OCI-LY1 (cell line): ENCODE data around the gene ZNF248.

Source experiments
- H2AFZ ChIP-seq: fragments of 200-600 bp; sonication (generic), shearing (Covaris generic); 2 replicates; pipeline ENCODE4 v1.6.0; 2014; ENCODE audit warnings: antibody characterized with exemption, mild to moderate bottlenecking, low read length
- H3F3A ChIP-seq: fragments of 200-600 bp; sonication (generic), shearing (Covaris generic); 2 replicates; pipeline ENCODE4 v1.6.0; 2014; ENCODE audit warnings: mild to moderate bottlenecking, antibody characterized with exemption, low read length, moderate library complexity; ENCODE audit not compliant: insufficient read depth
- H3K27ac ChIP-seq: fragments of 200-600 bp; sonication (generic); 2 replicates; pipeline ENCODE4 v1.5.1; 2014; ENCODE audit warnings: low read length, mixed run types, mild to moderate bottlenecking, low read depth; ENCODE audit not compliant: poor library complexity, severe bottlenecking
- H3K27me3 ChIP-seq: fragments of 200-600 bp; sonication (generic); 2 replicates; pipeline ENCODE4 v1.6.0; 2014; ENCODE audit warnings: antibody characterized with exemption, mild to moderate bottlenecking, low read length, moderate library complexity; ENCODE audit not compliant: insufficient read depth
- H3K36me3 ChIP-seq: fragments of 200-600 bp; sonication (generic); 2 replicates; pipeline ENCODE4 v1.6.1; 2014; ENCODE audit warnings: mild to moderate bottlenecking, antibody characterized with exemption, low read length, moderate library complexity, mixed read lengths; ENCODE audit not compliant: insufficient read depth
- H3K4me1 ChIP-seq: fragments of 200-600 bp; sonication (generic); 2 replicates; pipeline ENCODE4 v1.5.1; 2014; ENCODE audit warnings: mild to moderate bottlenecking, low read length, moderate library complexity; ENCODE audit not compliant: insufficient read depth, severe bottlenecking
- H3K4me2 ChIP-seq: fragments of 200-600 bp; sonication (generic), shearing (Covaris generic); 2 replicates; pipeline ENCODE4 v1.6.1; 2014; ENCODE audit warnings: low read length
- H3K4me3 ChIP-seq: fragments of 200-600 bp; sonication (generic); 2 replicates; pipeline ENCODE4 v1.5.1; 2014; ENCODE audit warnings: low read length, low read depth, mild to moderate bottlenecking, mixed read lengths; ENCODE audit not compliant: poor library complexity, severe bottlenecking
- H3K79me2 ChIP-seq: fragments of 200-600 bp; shearing (Covaris generic); 2 replicates; pipeline ENCODE4 v1.6.1; 2016; ENCODE audit warnings: mixed run types, low read length, mixed read lengths; ENCODE audit not compliant: insufficient read depth
- H3K9ac ChIP-seq: fragments of 200-600 bp; sonication (generic), shearing (Covaris generic); 2 replicates; pipeline ENCODE4 v1.6.1; 2014; ENCODE audit warnings: mild to moderate bottlenecking, low read length, mixed read lengths
- H3K9me2 ChIP-seq: fragments of 200-600 bp; sonication (generic), shearing (Covaris generic); 2 replicates; pipeline ENCODE4 v1.6.1; 2014; ENCODE audit warnings: low read depth, mild to moderate bottlenecking, low read length, mixed read lengths
- H3K9me3 ChIP-seq: fragments of 200-600 bp; shearing (Covaris generic); 2 replicates; pipeline ENCODE4 v1.6.1; 2014; ENCODE audit warnings: low read length, mixed read lengths
- H4K20me1 ChIP-seq: fragments of 200-600 bp; sonication (generic), shearing (Covaris generic); 2 replicates; pipeline ENCODE4 v1.6.0; 2016; ENCODE audit warnings: mild to moderate bottlenecking, low read length; ENCODE audit not compliant: insufficient read depth
- CTCF ChIP-seq: fragments of 200-600 bp; sonication (generic), shearing (Covaris generic); IDR thresholded peaks from 2 replicates; pipeline ENCODE4 v1.5.1; 2017; ENCODE audit warnings: mild to moderate bottlenecking, antibody characterized with exemption, low read length, moderate library complexity, mixed read lengths
- EZH2 ChIP-seq: fragments of 200-600 bp; sonication (generic), shearing (Covaris generic); IDR thresholded peaks from 2 replicates; pipeline ENCODE4 v1.8.0; 2017; ENCODE audit warnings: borderline replicate concordance, mixed run types, mild to moderate bottlenecking, antibody characterized with exemption, low read length, moderate library complexity, mixed read lengths

ZNF248 gene

GRCh38 chr10:37813763-37814162 lies 43.6 kb downstream of the ZNF248 start:
- Histone ChIP-seq H3K27me3 (no peaks in the 10 kb centered on the region), H3K9ac (no peak overlapping the region), H3K79me2 (no peaks in the 10 kb centered on the region), H3K9me3 (peaks cover 8% of the 10 kb centered on the region; the same call in 1 of the 2 replicates), H4K20me1 (no peaks in the 10 kb centered on the region), H3K4me1 (no peaks in the 10 kb centered on the region), H3K36me3 (no peaks in the 10 kb centered on the region), H2AFZ (no peak overlapping the region), H3K9me2 (no peaks in the 10 kb centered on the region), H3K27ac (no peak overlapping the region), H3K4me3 (no peak overlapping the region), H3K4me2 (no peak overlapping the region), H3F3A (no peaks in the 10 kb centered on the region)
- TF ChIP-seq CTCF = no peak
- TF ChIP-seq EZH2 = no peak

GRCh38 chr10:37812290-37812689 lies 45.1 kb downstream of the ZNF248 start:
- no peak for TF ChIP-seq EZH2
- TF ChIP-seq CTCF = no peak
- no peaks in the 10 kb centered on the region for H3K4me1 ChIP-seq
- no peak overlapping the region for H2AFZ ChIP-seq
- H3F3A ChIP-seq = no peaks in the 10 kb centered on the region
- H3K27me3 ChIP-seq = no peaks in the 10 kb centered on the region
- H3K27ac ChIP-seq = no peak overlapping the region
- H3K79me2 ChIP-seq = no peaks in the 10 kb centered on the region
- H3K4me2 ChIP-seq = no peak overlapping the region
- no peaks in the 10 kb centered on the region for H4K20me1 ChIP-seq
- H3K4me3 ChIP-seq = no peak overlapping the region
- no peak overlapping the region for H3K9ac ChIP-seq
- H3K9me3 ChIP-seq = peaks cover 8% of the 10 kb centered on the region; the same call in 1 of the 2 replicates
- H3K36me3 ChIP-seq = no peaks in the 10 kb centered on the region
- H3K9me2 ChIP-seq = no peaks in the 10 kb centered on the region

- Histone ChIP-seq H3K36me3 (no peaks in the 10 kb centered on the region), H3K79me2 (no peaks in the 10 kb centered on the region), H3K4me2 (no peak overlapping the region), H3K27me3 (no peaks in the 10 kb centered on the region), H3K9ac (no peak overlapping the region), H3K9me2 (no peaks in the 10 kb centered on the region), H4K20me1 (no peaks in the 10 kb centered on the region), H3K27ac (no peak overlapping the region), H3K4me1 (no peaks in the 10 kb centered on the region), H3K4me3 (no peak overlapping the region), H3K9me3 (no peaks in the 10 kb centered on the region), H2AFZ (no peak overlapping the region), H3F3A (no peaks in the 10 kb centered on the region)
- TF ChIP-seq CTCF (no peak), EZH2 (no peak)
Observed at GRCh38 chr10:37803269-37803668, 54.1 kb downstream of the ZNF248 start.
